ENCODE data around the gene DNAJC5G. TPM values are rescaled to one million over a fixed set of nuclear protein-coding genes. Genes with fewer than 3 reads are reported as not detected.

DNAJC5G gene
- total RNA-seq, 1 experiment from 2014 or later = not detected

GRCh38 chr2:27285481-27285880 is 10.2 kb downstream of the DNAJC5G start:
- ChIA-PET POLR2A (interaction anchor here (0.7 kb wide), 1 partner anchor 230 kb away, joined by 3 read pairs; no protein-coding TSS in a partner anchor), CTCF (interaction anchor here (5.3 kb wide), 1 partner anchor 18 kb away, joined by 39 read pairs; no protein-coding TSS in a partner anchor)
- no peaks in the 10 kb centered on the region for H3K9me3 Mint-ChIP-seq (ENCODE audit: unreplicated experiment)
- no peaks in the 10 kb centered on the region for H3K36me3 Mint-ChIP-seq (ENCODE audit: insufficient read depth, unreplicated experiment)
- H3K27me3 Mint-ChIP-seq (ENCODE audit: insufficient read depth, unreplicated experiment) = no peaks in the 10 kb centered on the region
- intact Hi-C loops (cut with micrococcal nuclease) = loop anchor here (10.0 kb wide), 1 partner anchor 71 kb away; the partner anchor contains the start of genes ATRAID, CAD and SLC5A6
- H3K27ac Mint-ChIP-seq (ENCODE audit: low read depth, unreplicated experiment) = no peak overlapping the region
- TF ChIP-seq CTCF (IDR thresholded peaks at IDR 0.05; ENCODE audit: unreplicated experiment) = no peak
- BruUV-seq (replicated peaks) = no TSS peak
- H3K4me1 Mint-ChIP-seq (ENCODE audit: insufficient read depth, unreplicated experiment) = peaks cover 12% of the 10 kb centered on the region
- no peak for DNase-seq (ENCODE audit: unreplicated experiment)
- no peak overlapping the region for H3K4me3 Mint-ChIP-seq (ENCODE audit: unreplicated experiment)

- Mint-ChIP-seq H3K27ac (ENCODE audit: low read depth, unreplicated experiment) (no peak overlapping the region), H3K9me3 (ENCODE audit: unreplicated experiment) (no peaks in the 10 kb centered on the region), H3K4me3 (ENCODE audit: unreplicated experiment) (no peak overlapping the region), H3K36me3 (ENCODE audit: insufficient read depth, unreplicated experiment) (no peaks in the 10 kb centered on the region), H3K27me3 (ENCODE audit: insufficient read depth, unreplicated experiment) (peaks cover 14% of the 10 kb centered on the region), H3K4me1 (ENCODE audit: insufficient read depth, unreplicated experiment) (peaks cover 8% of the 10 kb centered on the region)
- ChIA-PET CTCF (interaction anchor here (0.8 to 1.7 kb wide), 3 partner anchors 10 to 14 kb away, joined by 4 to 9 read pairs (median 5); no protein-coding TSS in a partner anchor), POLR2A (no interaction called here)
- no peak for TF ChIP-seq CTCF (IDR thresholded peaks at IDR 0.05; ENCODE audit: unreplicated experiment)
- intact Hi-C loops (cut with micrococcal nuclease) = loop anchor here (10.0 kb wide), 1 partner anchor 74 kb away; the partner anchor contains the start of genes ATRAID, CAD and SLC5A6
- BruUV-seq (replicated peaks) = no TSS peak
- no peak for DNase-seq (ENCODE audit: unreplicated experiment)
Observed at GRCh38 chr2:27288610-27289009, 13.4 kb downstream of the DNAJC5G start.

- intact Hi-C loops (cut with micrococcal nuclease) = no loop called here
- Mint-ChIP-seq H3K27ac (ENCODE audit: low read depth, unreplicated experiment) (no peak overlapping the region), H3K4me1 (ENCODE audit: insufficient read depth, unreplicated experiment) (peaks cover 8% of the 10 kb centered on the region), H3K36me3 (ENCODE audit: insufficient read depth, unreplicated experiment) (no peaks in the 10 kb centered on the region), H3K9me3 (ENCODE audit: unreplicated experiment) (no peaks in the 10 kb centered on the region), H3K4me3 (ENCODE audit: unreplicated experiment) (no peak overlapping the region), H3K27me3 (ENCODE audit: insufficient read depth, unreplicated experiment) (peaks cover 14% of the 10 kb centered on the region)
- ChIA-PET CTCF (interaction anchor here (1.4 to 5.1 kb wide), 3 partner anchors 9 to 13 kb away, joined by 4 to 32 read pairs (median 9); partner anchors contain the start of gene TRIM54), POLR2A (no interaction called here)
- TF ChIP-seq CTCF (IDR thresholded peaks at IDR 0.05; ENCODE audit: unreplicated experiment) = no peak
- no peak for DNase-seq (ENCODE audit: unreplicated experiment)
- BruUV-seq (replicated peaks) = no TSS peak
Observed at GRCh38 chr2:27290549-27290948, 15.3 kb downstream of the DNAJC5G start.

GRCh38 chr2:27291865-27292264 is 16.6 kb downstream of the DNAJC5G start:
- no peaks in the 10 kb centered on the region for H3K36me3 Mint-ChIP-seq (ENCODE audit: insufficient read depth, unreplicated experiment)
- CTCF ChIA-PET = interaction anchor here (0.6 to 6.1 kb wide), 5 partner anchors 11 to 194 kb away, joined by 3 to 46 read pairs (median 9); partner anchors contain the start of gene TRIM54
- BruUV-seq (replicated peaks) = no TSS peak
- peaks cover 8% of the 10 kb centered on the region for H3K4me1 Mint-ChIP-seq (ENCODE audit: insufficient read depth, unreplicated experiment)
- intact Hi-C loops (cut with micrococcal nuclease) = no loop called here
- no peak overlapping the region for H3K4me3 Mint-ChIP-seq (ENCODE audit: unreplicated experiment)
- peak; percentile 33 for DNase-seq (ENCODE audit: unreplicated experiment)
- POLR2A ChIA-PET = interaction anchor here (1.9 to 2.9 kb wide), 2 partner anchors 9 to 32 kb away, joined by 7 to 22 read pairs; partner anchors contain the start of gene TRIM54
- H3K27ac Mint-ChIP-seq (ENCODE audit: low read depth, unreplicated experiment) = no peak overlapping the region
- H3K9me3 Mint-ChIP-seq (ENCODE audit: unreplicated experiment) = no peaks in the 10 kb centered on the region
- no peak for TF ChIP-seq CTCF (IDR thresholded peaks at IDR 0.05; ENCODE audit: unreplicated experiment)
- H3K27me3 Mint-ChIP-seq (ENCODE audit: insufficient read depth, unreplicated experiment) = peaks cover 14% of the 10 kb centered on the region
